Subcutaneous abdominal adipose tissue (tissue), 5 donors: ENCODE data around the gene PPP1R13L.

Experiments
- H3K27ac ChIP-seq: one replicate; pipeline ENCODE4 v1.7.0; 2013; ENCODE audit warnings: low read depth, mild to moderate bottlenecking, inconsistent platforms, low read length, moderate library complexity
- H3K27me3 ChIP-seq, 5 donors: one replicate each; pipeline ENCODE4 v1.7.0; 2013; ENCODE audit warnings: low read length in 5 of 5, inconsistent platforms in 1 of 5; ENCODE audit not compliant: control insufficient read depth in 5 of 5, insufficient read depth in 4 of 5
- H3K36me3 ChIP-seq, 5 donors: one replicate each; pipeline ENCODE4 v1.7.0; 2013; ENCODE audit warnings: low read length in 5 of 5; ENCODE audit not compliant: control insufficient read depth in 5 of 5, insufficient read depth in 5 of 5
- H3K4me1 ChIP-seq, 5 donors: one replicate each; pipeline ENCODE4 v1.7.0; 2013; ENCODE audit warnings: low read length in 5 of 5, mild to moderate bottlenecking in 3 of 5, moderate library complexity in 1 of 5; ENCODE audit not compliant: control insufficient read depth in 5 of 5, insufficient read depth in 5 of 5
- H3K4me3 ChIP-seq, 5 donors: one replicate each; pipeline ENCODE4 v1.7.0; 2013; ENCODE audit warnings: low read length in 5 of 5, low read depth in 1 of 5
- H3K9ac ChIP-seq, 5 donors: one replicate each; pipeline ENCODE4 v1.7.0; 2013; ENCODE audit warnings: low read length in 5 of 5, mild to moderate bottlenecking in 4 of 5, moderate library complexity in 3 of 5
- H3K9me3 ChIP-seq, 5 donors: one replicate each; pipeline ENCODE4 v1.7.0; 2013; ENCODE audit warnings: low read length in 5 of 5; ENCODE audit not compliant: control insufficient read depth in 5 of 5
- donor health status: healthy.
- donor health status: healthy.
- donor health status: healthy.
- donor health status: healthy.
- donor health status: healthy.

The PPP1R13L gene, protein sequence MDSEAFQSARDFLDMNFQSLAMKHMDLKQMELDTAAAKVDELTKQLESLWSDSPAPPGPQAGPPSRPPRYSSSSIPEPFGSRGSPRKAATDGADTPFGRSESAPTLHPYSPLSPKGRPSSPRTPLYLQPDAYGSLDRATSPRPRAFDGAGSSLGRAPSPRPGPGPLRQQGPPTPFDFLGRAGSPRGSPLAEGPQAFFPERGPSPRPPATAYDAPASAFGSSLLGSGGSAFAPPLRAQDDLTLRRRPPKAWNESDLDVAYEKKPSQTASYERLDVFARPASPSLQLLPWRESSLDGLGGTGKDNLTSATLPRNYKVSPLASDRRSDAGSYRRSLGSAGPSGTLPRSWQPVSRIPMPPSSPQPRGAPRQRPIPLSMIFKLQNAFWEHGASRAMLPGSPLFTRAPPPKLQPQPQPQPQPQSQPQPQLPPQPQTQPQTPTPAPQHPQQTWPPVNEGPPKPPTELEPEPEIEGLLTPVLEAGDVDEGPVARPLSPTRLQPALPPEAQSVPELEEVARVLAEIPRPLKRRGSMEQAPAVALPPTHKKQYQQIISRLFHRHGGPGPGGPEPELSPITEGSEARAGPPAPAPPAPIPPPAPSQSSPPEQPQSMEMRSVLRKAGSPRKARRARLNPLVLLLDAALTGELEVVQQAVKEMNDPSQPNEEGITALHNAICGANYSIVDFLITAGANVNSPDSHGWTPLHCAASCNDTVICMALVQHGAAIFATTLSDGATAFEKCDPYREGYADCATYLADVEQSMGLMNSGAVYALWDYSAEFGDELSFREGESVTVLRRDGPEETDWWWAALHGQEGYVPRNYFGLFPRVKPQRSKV

DNA sequence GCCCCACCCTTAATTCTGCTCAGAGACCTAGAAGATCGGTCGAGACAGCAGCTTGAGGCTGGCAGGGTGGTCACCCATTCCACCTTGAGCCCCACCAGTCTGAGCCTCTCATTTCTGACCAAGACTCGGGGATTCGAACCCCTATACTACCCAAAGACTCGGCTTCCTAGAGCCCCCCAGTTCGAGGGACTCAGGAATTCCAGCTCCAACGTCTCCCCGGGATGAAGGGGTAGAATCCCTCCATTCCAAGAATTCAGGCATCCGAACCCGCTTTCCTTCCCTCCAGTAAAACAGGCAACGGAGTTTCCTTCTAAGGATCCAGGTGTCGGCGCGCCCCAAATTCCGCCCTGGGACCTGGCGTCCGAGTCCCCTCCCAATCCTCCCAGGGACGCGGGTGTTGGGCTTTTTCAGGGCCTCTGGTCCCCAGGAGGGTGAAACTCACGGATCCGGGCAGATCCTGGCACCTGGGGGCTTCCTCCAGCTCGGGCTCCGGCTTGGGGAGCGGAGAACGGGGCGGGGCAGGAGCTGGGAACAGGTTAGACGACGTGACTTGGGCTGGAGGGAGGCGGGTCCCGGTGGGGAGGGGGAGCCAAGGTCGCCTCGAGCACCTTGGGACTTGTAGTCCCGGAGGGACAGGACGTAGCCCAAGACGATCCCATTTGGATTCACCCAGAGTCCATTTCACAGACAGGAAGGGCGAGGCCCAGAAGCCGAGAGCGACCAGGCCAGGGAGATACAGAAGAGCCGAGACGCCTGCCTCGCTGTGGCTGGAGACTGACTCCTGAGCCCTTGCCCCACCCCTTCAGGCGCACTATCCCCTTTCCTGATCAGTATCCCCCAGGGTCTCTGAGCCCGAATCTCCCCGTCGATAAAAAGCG is at the start of gene PPP1R13L:
Gene PPP1R13L, minus strand, starts transcription at position 513 of the 878 bp plus-strand sequence. CDS start 6,751 bp downstream, outside the sequence.
- peak within 1 kb of the TSS; percentile 50 to 86 (median 85) for H3K9ac ChIP-seq
- peaks cover 0 to 7% (median 0%) of the 10 kb centered on the region in 5 donors for H3K36me3 ChIP-seq
- H3K27ac ChIP-seq, result peak within 1 kb of the TSS; percentile 87
- H3K4me1 ChIP-seq, result peaks cover 10 to 75% (median 52%) of the 10 kb centered on the region in 5 donors
- H3K4me3 ChIP-seq, result peak within 1 kb of the TSS; percentile 76 to 90 (median 85)
- H3K9me3 ChIP-seq, result no peaks in the 10 kb centered on the region
- peaks cover 0 to 15% (median 7%) of the 10 kb centered on the region in 5 donors for H3K27me3 ChIP-seq

DNA sequence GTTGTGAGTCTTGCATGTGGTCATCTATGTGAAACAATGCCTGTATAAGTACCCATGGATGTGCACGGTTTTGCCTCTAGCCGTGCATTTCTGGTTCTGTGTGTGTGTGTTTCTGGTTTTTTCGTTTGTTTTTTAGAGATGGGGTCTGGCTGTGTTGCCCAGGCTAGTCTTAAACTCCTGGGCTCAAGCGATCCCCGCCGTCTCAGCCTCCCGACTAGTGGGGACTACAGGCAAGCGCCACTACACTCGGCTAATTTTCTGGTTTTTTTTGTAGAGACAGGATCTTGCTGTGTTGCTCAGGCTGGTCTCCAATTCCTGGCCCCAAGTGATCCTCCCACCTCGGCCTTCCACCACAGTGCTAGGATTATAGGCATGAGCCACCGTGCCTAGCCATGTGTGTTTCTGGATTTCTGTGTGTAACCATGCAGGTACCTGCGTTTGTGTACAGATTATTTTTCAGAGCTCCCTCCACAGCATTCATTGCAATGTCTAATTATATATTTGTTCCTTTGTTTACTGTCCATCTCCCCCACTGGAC is 47.0 kb upstream of the PPP1R13L start:
- Histone ChIP-seq H3K27me3 (peaks cover 0 to 3% (median 0%) of the 10 kb centered on the region in 5 donors), H3K27ac (no peak overlapping the region), H3K4me3 (peak overlapping the region in 4 of 5 donors; percentile 71 to 90 (median 83)), H3K9ac (no peak overlapping the region), H3K36me3 (no peaks in the 10 kb centered on the region), H3K4me1 (peaks cover 4 to 41% (median 29%) of the 10 kb centered on the region in 5 donors), H3K9me3 (no peaks in the 10 kb centered on the region)

DNA sequence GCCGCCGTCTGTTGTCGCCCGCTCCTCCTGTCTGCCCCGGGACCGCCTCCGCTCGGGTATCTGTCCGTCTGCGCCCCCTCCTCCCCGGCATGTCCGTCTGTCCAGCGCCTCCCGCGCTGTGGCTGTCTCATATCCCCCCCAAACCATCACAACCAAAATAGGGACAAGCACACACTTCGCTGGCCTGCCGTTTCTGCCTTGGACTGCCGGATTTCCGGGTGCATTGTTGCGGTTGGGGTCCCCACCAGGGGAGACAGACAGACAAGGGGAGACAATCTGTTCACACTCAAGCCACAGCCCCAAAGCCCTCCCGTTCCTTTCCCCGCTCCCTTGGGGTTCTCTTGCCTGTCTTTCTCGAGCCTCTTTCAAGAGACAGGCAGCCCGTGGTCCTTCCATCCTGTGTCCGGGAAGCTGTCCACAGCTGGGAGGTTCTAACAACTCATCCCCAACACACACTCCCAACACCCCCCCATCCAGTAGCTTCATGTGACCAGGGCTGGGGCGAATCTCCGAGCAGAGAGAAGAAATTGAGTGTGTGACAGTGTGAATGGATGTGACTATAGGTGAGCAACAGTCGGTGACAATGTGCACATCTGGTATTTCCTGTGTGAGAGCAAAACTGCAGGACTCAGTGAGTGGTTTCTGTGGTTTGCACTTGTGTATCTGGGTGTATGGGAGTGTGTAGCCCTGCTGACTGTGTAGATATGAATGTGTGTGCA is 46.4 kb upstream of the PPP1R13L start:
- Histone ChIP-seq H3K9ac (peak overlapping the region in 4 of 5 donors; percentile 31 to 79 (median 72)), H3K36me3 (no peaks in the 10 kb centered on the region), H3K9me3 (no peaks in the 10 kb centered on the region), H3K27ac (peak overlapping the region; percentile 54), H3K4me3 (peak overlapping the region; percentile 71 to 90 (median 80)), H3K27me3 (peaks cover 0 to 3% (median 0%) of the 10 kb centered on the region in 5 donors), H3K4me1 (peaks cover 4 to 38% (median 29%) of the 10 kb centered on the region in 5 donors)

DNA sequence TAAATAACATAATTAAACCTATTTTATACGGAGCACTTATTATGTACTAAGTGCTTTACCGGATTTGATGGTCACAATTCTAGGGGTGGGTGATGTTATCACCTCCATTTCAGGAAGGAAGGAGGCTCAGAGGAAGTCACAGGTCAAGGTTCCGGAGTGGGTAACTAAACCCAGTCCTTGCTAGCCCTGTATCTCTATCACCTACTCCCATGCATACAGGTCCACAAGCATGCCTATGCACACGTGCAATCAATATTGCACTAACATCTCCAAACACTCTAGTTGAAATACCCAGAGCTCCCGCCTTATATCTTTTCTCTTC is 45.1 kb upstream of the PPP1R13L start:
- Histone ChIP-seq H3K27ac (no peak overlapping the region), H3K9me3 (no peaks in the 10 kb centered on the region), H3K27me3 (no peaks in the 10 kb centered on the region), H3K36me3 (no peaks in the 10 kb centered on the region), H3K9ac (peak overlapping the region in 4 of 5 donors; percentile 64 to 68 (median 65)), H3K4me1 (peaks cover 0 to 29% (median 20%) of the 10 kb centered on the region in 5 donors), H3K4me3 (peak overlapping the region; percentile 58 to 76 (median 71))

DNA sequence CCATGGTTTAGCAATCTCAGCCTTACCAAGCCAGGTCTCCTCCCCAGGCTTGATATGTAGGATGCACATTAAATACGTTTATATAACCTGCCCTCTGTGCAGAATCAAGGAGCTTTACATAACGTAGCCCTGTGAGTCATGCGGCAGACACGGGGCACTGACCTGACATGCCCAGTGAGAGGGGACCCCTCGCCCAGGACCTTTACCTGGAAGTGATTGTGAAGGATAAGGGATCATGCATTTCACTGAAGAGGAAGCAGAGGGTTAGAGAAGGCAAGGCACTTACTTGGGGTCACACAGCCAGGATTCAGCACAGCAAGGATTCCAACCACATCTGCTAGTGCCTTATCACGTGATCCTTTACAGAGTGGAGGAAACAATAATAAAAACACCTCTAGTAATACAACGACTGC is 44.0 kb upstream of the PPP1R13L start:
- H3K36me3 ChIP-seq, result no peaks in the 10 kb centered on the region
- peak overlapping the region in 2 of 5 donors; percentile 2 to 10 for H3K4me3 ChIP-seq
- no peaks in the 10 kb centered on the region for H3K27me3 ChIP-seq
- H3K4me1 ChIP-seq, result peaks cover 4 to 32% (median 29%) of the 10 kb centered on the region in 5 donors
- H3K27ac ChIP-seq, result no peak overlapping the region
- H3K9ac ChIP-seq, result no peak overlapping the region
- no peaks in the 10 kb centered on the region for H3K9me3 ChIP-seq

DNA sequence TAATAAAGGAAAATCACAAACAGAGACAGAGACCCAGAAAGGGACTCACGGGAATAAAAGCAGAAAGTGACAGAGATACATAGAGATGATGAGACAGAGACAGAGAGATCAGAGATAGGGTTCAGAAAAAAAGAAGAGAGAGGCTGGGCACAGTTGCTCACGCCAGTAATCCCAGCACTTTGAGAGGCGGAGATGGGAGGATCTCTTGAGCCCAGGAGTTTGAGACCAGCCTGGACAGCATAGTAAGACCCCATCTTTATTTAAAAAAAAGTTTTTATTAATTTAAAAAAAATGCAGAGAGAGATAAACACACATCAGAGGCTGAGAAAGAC is 43.5 kb upstream of the PPP1R13L start:
- no peak overlapping the region for H3K27ac ChIP-seq

DNA sequence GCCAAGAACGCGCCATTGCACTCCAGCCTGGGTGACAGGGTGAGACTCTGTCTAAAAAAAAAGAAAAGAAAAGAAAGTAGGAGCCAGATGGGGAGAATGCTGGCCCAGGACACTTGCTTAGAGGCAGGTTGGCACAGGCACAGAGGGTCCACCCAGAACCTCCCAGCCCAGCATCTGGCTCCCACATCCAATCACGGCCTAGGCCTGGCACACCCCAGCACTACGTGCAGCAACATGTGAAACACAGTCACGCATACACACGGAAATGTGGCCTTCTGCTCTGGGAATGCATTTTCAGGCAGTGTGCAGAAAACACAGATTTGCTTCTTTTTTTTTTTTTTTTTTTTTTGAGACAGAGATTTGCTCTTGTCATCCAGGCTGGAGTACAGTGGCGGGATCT is 42.1 kb upstream of the PPP1R13L start:
- H3K9me3 ChIP-seq, result no peaks in the 10 kb centered on the region
- no peaks in the 10 kb centered on the region for H3K36me3 ChIP-seq
- H3K27me3 ChIP-seq, result no peaks in the 10 kb centered on the region
- no peak overlapping the region for H3K9ac ChIP-seq
- H3K4me1 ChIP-seq, result peaks cover 4 to 46% (median 43%) of the 10 kb centered on the region in 5 donors
- H3K27ac ChIP-seq, result no peak overlapping the region
- H3K4me3 ChIP-seq, result no peak overlapping the region

More for the DNA sequence above, 43.5 kb upstream of the PPP1R13L start:
- Histone ChIP-seq H3K27me3 (no peaks in the 10 kb centered on the region), H3K9me3 (no peaks in the 10 kb centered on the region), H3K4me3 (no peak overlapping the region), H3K36me3 (no peaks in the 10 kb centered on the region), H3K9ac (no peak overlapping the region), H3K4me1 (peaks cover 4 to 35% (median 31%) of the 10 kb centered on the region in 5 donors)

DNA sequence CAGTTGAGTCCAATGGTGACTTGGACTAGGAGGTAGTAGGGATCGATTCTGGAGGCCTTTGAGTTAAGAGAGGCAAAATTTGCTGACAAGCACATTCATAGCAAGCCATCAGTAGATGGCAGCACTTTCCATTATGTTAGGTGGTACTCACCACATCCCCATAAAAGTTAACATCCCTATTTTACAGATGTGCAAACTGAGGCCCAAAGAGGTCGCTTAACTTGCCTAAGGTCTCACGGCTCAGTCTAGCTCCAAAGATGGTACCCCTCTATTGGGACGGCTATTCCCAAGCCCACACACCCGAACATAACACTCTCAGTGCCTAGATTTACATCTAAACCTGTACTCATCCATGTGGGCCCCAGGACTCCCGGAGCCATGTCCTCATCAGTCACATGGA is 41.4 kb upstream of the PPP1R13L start:
- H3K4me1 ChIP-seq, result peaks cover 4 to 39% (median 36%) of the 10 kb centered on the region in 5 donors
- no peaks in the 10 kb centered on the region for H3K36me3 ChIP-seq
- no peaks in the 10 kb centered on the region for H3K9me3 ChIP-seq
- H3K27me3 ChIP-seq, result no peaks in the 10 kb centered on the region
- H3K9ac ChIP-seq, result no peak overlapping the region
- H3K4me3 ChIP-seq, result no peak overlapping the region
- no peak overlapping the region for H3K27ac ChIP-seq

DNA sequence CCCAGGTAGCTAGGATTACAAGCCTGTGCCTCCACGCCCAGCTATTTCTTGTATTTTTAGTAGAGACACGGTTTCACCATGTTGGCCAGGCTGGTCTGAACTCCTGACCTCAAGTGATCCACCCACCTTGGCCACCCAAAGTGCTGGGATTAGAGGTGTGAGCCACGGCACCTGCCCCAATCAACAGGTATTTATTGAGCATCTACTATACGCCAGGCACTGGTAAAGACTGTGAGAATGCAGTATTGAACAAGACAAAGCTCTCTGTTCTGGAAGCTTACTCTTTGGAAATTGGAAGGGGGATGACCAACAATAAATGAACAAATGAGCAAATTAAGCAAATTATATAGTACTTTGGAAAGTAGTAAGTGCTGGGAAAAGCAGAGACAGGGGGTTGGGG is 40.3 kb upstream of the PPP1R13L start:
- H3K9ac ChIP-seq, result no peak overlapping the region
- no peaks in the 10 kb centered on the region for H3K27me3 ChIP-seq
- H3K27ac ChIP-seq, result peak overlapping the region; percentile 92
- peaks cover 4 to 39% (median 35%) of the 10 kb centered on the region in 5 donors for H3K4me1 ChIP-seq
- no peaks in the 10 kb centered on the region for H3K36me3 ChIP-seq
- H3K4me3 ChIP-seq, result peak overlapping the region in 1 of 5 donors; percentile 70
- no peaks in the 10 kb centered on the region for H3K9me3 ChIP-seq
